GM04503 (cell line): ENCODE results near the gene FKBP5.
A peak's percentile ranks its signal among the peaks of the same experiment; 100 is the strongest.
"Not testable (repeated sequence)": the region's sequence is repeated elsewhere in the genome, so short reads cannot be mapped to it uniquely, and the experiment has no call there.

Source experiments
- DNase-seq: peaks from one replicate; pipeline ENCODE4 v3.0.0-alpha.2; 2012; ENCODE audit warnings: low read depth

Gene FKBP5

GRCh38 chr6:35723587-35723986 is 34.9 kb upstream of the FKBP5 start:
- DNase-seq: no peak

GRCh38 chr6:35722121-35722761 is 33.5 kb upstream of the FKBP5 start:
- no peak for DNase-seq

- no peak for DNase-seq
Measured at GRCh38 chr6:35719830-35720733, 31.4 kb upstream of the FKBP5 start.

- DNase-seq: no peak
Measured at GRCh38 chr6:35719404-35719829, 30.7 kb upstream of the FKBP5 start.

GRCh38 chr6:35718911-35719381 is 30.2 kb upstream of the FKBP5 start:
- no peak for DNase-seq

- DNase-seq: no peak
Measured at GRCh38 chr6:35718375-35718736, 29.6 kb upstream of the FKBP5 start.

GRCh38 chr6:35717449-35718374 is 29.0 kb upstream of the FKBP5 start:
- DNase-seq: no peak

- DNase-seq: no peak
Measured at GRCh38 chr6:35716798-35717197, 28.1 kb upstream of the FKBP5 start.

- DNase-seq: no peak
Measured at GRCh38 chr6:35713006-35713767, 24.5 kb upstream of the FKBP5 start.

- DNase-seq: no peak
Measured at GRCh38 chr6:35711731-35712130, 23.0 kb upstream of the FKBP5 start.

GRCh38 chr6:35710241-35710847 is 21.6 kb upstream of the FKBP5 start:
- no peak for DNase-seq

GRCh38 chr6:35708585-35708984 is 19.9 kb upstream of the FKBP5 start:
- no peak for DNase-seq

- no peak for DNase-seq
Measured at GRCh38 chr6:35707714-35708407, 19.1 kb upstream of the FKBP5 start.

- no peak for DNase-seq
Measured at GRCh38 chr6:35706468-35706867, 17.8 kb upstream of the FKBP5 start.

- no peak for DNase-seq
Measured at GRCh38 chr6:35703554-35703953, 14.8 kb upstream of the FKBP5 start.

- no peak for DNase-seq
Measured at GRCh38 chr6:35698858-35699257, 10.1 kb upstream of the FKBP5 start.

GRCh38 chr6:35698430-35698829 is 9.7 kb upstream of the FKBP5 start:
- not testable (repeated sequence) for DNase-seq

GRCh38 chr6:35694462-35694861 is 5.7 kb upstream of the FKBP5 start:
- DNase-seq: no peak

- DNase-seq: peak; percentile 21
Measured at GRCh38 chr6:35691027-35691824, 2.5 kb upstream of the FKBP5 start.

- no peak for DNase-seq
Measured at GRCh38 chr6:35690484-35690883, 1.8 kb upstream of the FKBP5 start.
